Natural killer cell (primary cell): Measurements from ENCODE around the gene HPSE2. TPM values are rescaled to one million over a fixed set of nuclear protein-coding genes. Genes with fewer than 3 reads are reported as not detected.
A peak's percentile ranks its signal among the peaks of the same experiment; 100 is the strongest.

Experiments
- ATAC-seq, 3 donors: fragments of 150-1000 bp in 2 of 3; fragments of 200-7000 bp in 1 of 3; cut with Tn5 transposase; 1 replicate in 1 of 3; 2 replicates in 2 of 3; pipeline ENCODE4 v1.10.0; 2021; ENCODE audit warnings: mild to moderate bottlenecking in 2 of 3, moderate library complexity in 2 of 3
- DNase-seq, 2 donors: peaks; one replicate each; pipeline versions ENCODE4 v3.0.0 to v3.0.0-alpha.2; 2013 to 2021; ENCODE audit warnings: mixed read lengths in 1 of 2
- H3K27ac ChIP-seq: one replicate; pipeline ENCODE4 v1.5.1; 2013; ENCODE audit warnings: mild to moderate bottlenecking, low read length
- H3K27me3 ChIP-seq: one replicate; pipeline ENCODE4 v1.6.1; 2013; ENCODE audit warnings: low read length; ENCODE audit not compliant: control insufficient read depth, insufficient read depth
- H3K36me3 ChIP-seq: one replicate; pipeline ENCODE4 v1.6.1; 2013; ENCODE audit warnings: low read length; ENCODE audit not compliant: control insufficient read depth, insufficient read depth
- H3K4me1 ChIP-seq: one replicate; pipeline ENCODE4 v1.6.1; 2013; ENCODE audit warnings: low read length; ENCODE audit not compliant: control insufficient read depth, insufficient read depth
- H3K4me3 ChIP-seq: one replicate; pipeline ENCODE4 v1.5.1; 2013; ENCODE audit warnings: low read length
- H3K9me3 ChIP-seq: one replicate; pipeline ENCODE4 v1.6.1; 2013; ENCODE audit warnings: low read length; ENCODE audit not compliant: control insufficient read depth, insufficient read depth
- H3K27ac Mint-ChIP-seq, 2 donors: one replicate each; pipeline ENCODE4 v1.8.0; 2022; ENCODE audit warnings: mild to moderate bottlenecking in 2 of 2, mixed read lengths in 2 of 2, moderate library complexity in 1 of 2
- H3K27me3 Mint-ChIP-seq, 2 donors: one replicate each; pipeline ENCODE4 v1.8.0; 2022; ENCODE audit warnings: low read depth in 2 of 2, mixed read lengths in 2 of 2
- H3K36me3 Mint-ChIP-seq: one replicate; pipeline ENCODE4 v1.8.0; 2022; ENCODE audit warnings: mixed read lengths
- H3K4me1 Mint-ChIP-seq, 2 donors: one replicate each; pipeline ENCODE4 v1.8.0; 2022; ENCODE audit warnings: mixed read lengths in 2 of 2
- H3K4me3 Mint-ChIP-seq: one replicate; pipeline ENCODE4 v1.8.0; 2022; ENCODE audit warnings: mild to moderate bottlenecking, moderate library complexity, mixed read lengths
- H3K9me3 Mint-ChIP-seq, 2 donors: one replicate each; pipeline ENCODE4 v1.8.0; 2022; ENCODE audit warnings: mixed read lengths in 2 of 2
- WGBS: methylation state at CpG from one replicate; pipeline ENCODE4 v1.1.7; 2013; ENCODE audit warnings: missing lambda C conversion rate; ENCODE audit not compliant: insufficient coverage; 5-methylcytosine and 5-hydroxymethylcytosine counted together
- intact Hi-C: fragments of 100-400 bp; cut with micrococcal nuclease; formaldehyde crosslinking; loops from one replicate; pipeline ENCODE4 v1.14.2; 2022
- total RNA-seq, 4 donors: library from RNA; stranded (reverse); fragments of 120-200 nt in 1 of 4; gene quantifications; one replicate each; pipeline versions ENCODE4 v1.2.3 to v1.2.4, GENCODE V29; 2013 to 2022
- TF ChIP-seq, protein P1 (sequence below): fragments of 200-600 bp; IDR thresholded peaks from one replicate; pipeline ENCODE4 v1.8.0; 2022; ENCODE audit warnings: antibody characterized with exemption

Gene HPSE2
- total RNA-seq, 3 donors from 2014 or later (not counting 1 experiment from before 2014, with no cell fraction given), result not detected

DNA sequence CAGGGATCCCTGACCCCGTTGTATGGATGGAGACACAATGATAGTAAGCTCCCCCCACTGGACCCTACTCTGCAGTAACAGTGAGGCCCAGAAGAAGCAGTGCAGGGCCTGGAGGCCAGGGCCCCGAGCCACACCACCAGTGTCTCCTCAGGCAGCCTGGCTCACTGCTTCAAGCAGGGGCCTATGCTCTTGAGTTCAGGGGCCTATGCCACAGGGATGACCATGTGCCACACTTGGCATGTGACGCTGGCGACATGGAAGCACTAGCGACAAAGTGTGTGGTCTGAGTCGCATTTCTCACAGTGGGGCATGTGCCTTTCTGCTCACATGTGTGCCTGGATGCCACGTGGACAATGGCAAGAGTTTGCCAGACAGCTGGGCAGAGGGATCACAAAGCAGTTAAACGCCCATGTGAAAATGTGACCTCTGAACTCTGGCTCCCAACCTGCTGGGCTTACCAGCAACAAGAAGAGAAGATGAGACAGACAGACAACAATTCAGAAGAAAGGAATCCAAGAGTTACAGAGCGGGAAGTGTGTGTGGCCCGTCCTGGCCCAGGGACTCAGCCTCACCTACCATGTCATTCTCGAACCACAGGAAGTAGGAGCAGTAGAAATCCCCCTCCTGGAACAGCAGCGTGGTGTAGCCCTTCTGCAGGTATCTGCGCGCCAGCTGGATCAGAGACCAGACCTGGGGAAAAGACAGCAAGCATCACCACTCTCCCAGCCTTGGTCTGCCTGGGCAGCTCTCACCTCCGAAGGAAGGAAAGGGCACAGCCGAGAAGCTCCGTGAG is 816.0 kb downstream of the HPSE2 start:
- Histone ChIP-seq H3K27me3 (no peaks in the 10 kb centered on the region), H3K4me1 (peaks cover 10% of the 10 kb centered on the region), H3K4me3 (no peak overlapping the region), H3K36me3 (peaks cover 56% of the 10 kb centered on the region), H3K9me3 (no peaks in the 10 kb centered on the region), H3K27ac (no peak overlapping the region)
- TF ChIP-seq, protein P1, sequence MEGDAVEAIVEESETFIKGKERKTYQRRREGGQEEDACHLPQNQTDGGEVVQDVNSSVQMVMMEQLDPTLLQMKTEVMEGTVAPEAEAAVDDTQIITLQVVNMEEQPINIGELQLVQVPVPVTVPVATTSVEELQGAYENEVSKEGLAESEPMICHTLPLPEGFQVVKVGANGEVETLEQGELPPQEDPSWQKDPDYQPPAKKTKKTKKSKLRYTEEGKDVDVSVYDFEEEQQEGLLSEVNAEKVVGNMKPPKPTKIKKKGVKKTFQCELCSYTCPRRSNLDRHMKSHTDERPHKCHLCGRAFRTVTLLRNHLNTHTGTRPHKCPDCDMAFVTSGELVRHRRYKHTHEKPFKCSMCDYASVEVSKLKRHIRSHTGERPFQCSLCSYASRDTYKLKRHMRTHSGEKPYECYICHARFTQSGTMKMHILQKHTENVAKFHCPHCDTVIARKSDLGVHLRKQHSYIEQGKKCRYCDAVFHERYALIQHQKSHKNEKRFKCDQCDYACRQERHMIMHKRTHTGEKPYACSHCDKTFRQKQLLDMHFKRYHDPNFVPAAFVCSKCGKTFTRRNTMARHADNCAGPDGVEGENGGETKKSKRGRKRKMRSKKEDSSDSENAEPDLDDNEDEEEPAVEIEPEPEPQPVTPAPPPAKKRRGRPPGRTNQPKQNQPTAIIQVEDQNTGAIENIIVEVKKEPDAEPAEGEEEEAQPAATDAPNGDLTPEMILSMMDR, result no peak
- DNase-seq, result no peak
- Mint-ChIP-seq H3K27me3 (no peaks in the 10 kb centered on the region), H3K4me3 (no peak overlapping the region), H3K27ac (peak overlapping the region in 1 of 2 donors; percentile 5), H3K9me3 (no peaks in the 10 kb centered on the region), H3K4me1 (peaks cover 5 to 10% of the 10 kb centered on the region in 2 donors), H3K36me3 (peaks cover 7% of the 10 kb centered on the region)
- no peak for ATAC-seq
- intact Hi-C loops, result no loop called here
- WGBS, result 96% methylated on average over 17 of the region's 17 CpGs

DNA sequence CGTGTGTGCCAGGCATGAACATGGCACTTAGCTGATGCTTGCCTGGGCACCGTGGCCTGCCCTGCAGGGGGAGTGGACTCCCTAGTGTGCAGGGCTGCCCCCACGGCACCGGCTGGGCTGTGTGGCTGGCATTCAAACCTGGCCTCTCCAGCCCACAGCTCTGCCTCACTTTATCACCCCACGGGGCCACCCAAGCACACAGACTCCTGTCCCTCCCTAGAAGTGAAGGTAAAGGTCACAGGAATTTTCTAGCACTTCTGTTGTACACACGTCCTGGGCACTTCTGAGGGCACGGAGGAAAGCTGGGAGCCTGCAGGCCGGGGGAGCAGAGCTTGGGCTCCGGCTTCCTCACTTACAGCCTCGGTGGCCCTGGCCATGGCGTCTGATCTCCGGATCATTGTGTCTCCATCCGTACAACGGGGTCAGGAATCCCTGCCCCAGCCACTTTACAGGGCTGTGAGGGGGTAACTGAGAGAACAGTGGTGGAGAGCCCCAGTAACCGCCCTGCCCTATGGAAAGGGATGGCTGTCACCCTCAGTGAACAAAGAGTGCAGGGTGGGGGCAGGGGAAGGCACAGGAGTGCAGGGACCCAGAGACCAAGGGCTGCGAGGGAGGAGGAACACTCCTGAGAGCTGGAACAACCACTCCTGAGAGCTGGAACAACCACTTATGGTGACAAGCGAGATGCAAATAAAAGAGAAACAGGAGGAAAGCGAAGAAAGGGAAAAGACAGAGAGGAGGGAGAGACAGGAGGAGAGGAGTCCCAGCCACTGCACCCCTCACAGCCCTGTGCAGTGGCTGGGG is 816.8 kb downstream of the HPSE2 start:
- TF ChIP-seq, protein P1, result no peak
- H3K27me3 ChIP-seq, result no peaks in the 10 kb centered on the region
- Mint-ChIP-seq H3K27me3 (no peaks in the 10 kb centered on the region), H3K36me3 (peaks cover 7% of the 10 kb centered on the region), H3K4me1 (peaks cover 11 to 18% of the 10 kb centered on the region in 2 donors), H3K9me3 (no peaks in the 10 kb centered on the region), H3K27ac (peak overlapping the region in 1 of 2 donors; percentile 5), H3K4me3 (no peak overlapping the region)
- peaks cover 18% of the 10 kb centered on the region for H3K4me1 ChIP-seq
- WGBS, result 98% methylated on average over 17 of the region's 18 CpGs
- DNase-seq (no peak), ATAC-seq (no peak)
- H3K27ac ChIP-seq, result no peak overlapping the region
- no peaks in the 10 kb centered on the region for H3K9me3 ChIP-seq
- no peak overlapping the region for H3K4me3 ChIP-seq
- intact Hi-C loops, result no loop called here
- H3K36me3 ChIP-seq, result peaks cover 51% of the 10 kb centered on the region

DNA sequence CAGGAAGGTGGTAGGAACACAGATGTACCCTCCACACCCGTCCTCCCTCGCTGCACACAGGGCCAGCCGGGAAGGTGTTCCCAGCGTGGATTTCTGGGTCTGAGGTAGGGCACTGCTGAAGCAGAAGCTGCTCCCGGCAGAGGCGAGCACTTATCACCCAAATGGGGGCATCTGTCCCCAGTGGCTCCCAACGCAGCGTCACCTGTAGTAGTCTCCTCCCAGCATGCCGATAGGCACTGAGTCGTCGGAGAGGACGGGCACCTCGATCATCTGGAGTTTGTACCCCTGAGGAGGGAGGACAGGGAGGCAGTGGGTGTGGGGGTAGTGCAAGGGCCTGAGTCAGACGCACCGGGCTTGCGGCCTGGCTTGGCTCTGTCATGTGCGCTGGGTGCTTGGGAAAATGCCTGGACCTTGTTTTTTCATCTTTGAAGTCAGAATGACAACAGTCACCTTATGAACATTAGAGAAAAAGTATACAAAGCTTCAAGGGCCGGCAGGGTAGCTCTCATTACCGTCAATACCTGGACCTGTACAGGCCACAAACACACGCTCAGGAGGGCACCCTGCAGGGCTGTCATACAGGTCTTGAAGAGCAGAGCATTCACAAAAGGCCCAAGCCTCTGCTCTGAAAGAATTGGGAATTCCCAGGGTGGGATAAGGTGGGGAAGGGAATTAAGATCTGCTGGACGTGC is 817.5 kb downstream of the HPSE2 start:
- no peak overlapping the region for H3K27ac Mint-ChIP-seq
- peaks cover 12 to 19% of the 10 kb centered on the region in 2 donors for H3K4me1 Mint-ChIP-seq
- no peak overlapping the region for H3K27ac ChIP-seq
- H3K36me3 Mint-ChIP-seq, result peaks cover 7% of the 10 kb centered on the region
- H3K27me3 Mint-ChIP-seq, result no peaks in the 10 kb centered on the region
- 97% methylated on average over 21 of the region's 21 CpGs for WGBS
- ATAC-seq (no peak), DNase-seq (no peak)
- no peaks in the 10 kb centered on the region for H3K9me3 ChIP-seq
- no peaks in the 10 kb centered on the region for H3K9me3 Mint-ChIP-seq
- TF ChIP-seq, protein P1, result no peak
- no peak overlapping the region for H3K4me3 ChIP-seq
- intact Hi-C loops, result no loop called here
- H3K27me3 ChIP-seq, result no peaks in the 10 kb centered on the region
- H3K4me3 Mint-ChIP-seq, result no peak overlapping the region
- H3K4me1 ChIP-seq, result peaks cover 18% of the 10 kb centered on the region
- peaks cover 43% of the 10 kb centered on the region for H3K36me3 ChIP-seq
